ENCODE measurements around the gene RBMS1.

- TF ChIP-seq CTCF (IDR thresholded peaks at IDR 0.05) (no peak), POLR2A (IDR thresholded peaks at IDR 0.05) (no peak), EP300 (IDR thresholded peaks at IDR 0.05) (no peak)
Observed at GRCh38 chr2:160232905-160233475, 260.6 kb downstream of the RBMS1 start.

All from gastroesophageal sphincter (tissue), 3 donors.